GM12878 (cell line): ENCODE results near the gene ANGPTL4. TPM values are rescaled to one million over a fixed set of nuclear protein-coding genes. Genes with fewer than 3 reads are reported as not detected.

Source experiments
- BCLAF1 ChIP-seq: fragments of 450-650 bp; IDR thresholded peaks from 2 replicates; pipeline ENCODE4 v1.6.1; 2017; ENCODE audit warnings: antibody characterized with exemption, mild to moderate bottlenecking, moderate library complexity
- CBX3 ChIP-seq: fragments of 200-600 bp; sonication (generic); IDR thresholded peaks from 2 replicates; pipeline ENCODE4 v1.6.1; 2016; ENCODE audit warnings: low read depth, borderline replicate concordance
- CEBPB ChIP-seq, 2 experiments: fragments of 150-350 bp in 1 of 2; IDR thresholded peaks; 2 replicates each; pipeline ENCODE4 v1.6.1; 2012 to 2014; ENCODE audit warnings: low read depth in 2 of 2, low read length in 2 of 2, borderline replicate concordance in 1 of 2, inconsistent platforms in 1 of 2
- E2F8 ChIP-seq: fragments of 450-650 bp; IDR thresholded peaks from 2 replicates; pipeline ENCODE4 v1.6.1; 2018; ENCODE audit warnings: mild to moderate bottlenecking, low read depth, moderate library complexity; ENCODE audit not compliant: partially characterized antibody
- KLF5 ChIP-seq: fragments of 450-650 bp; IDR thresholded peaks from 2 replicates; pipeline ENCODE4 v1.6.1; 2014; ENCODE audit warnings: mild to moderate bottlenecking; ENCODE audit not compliant: partially characterized antibody
- RUNX3 ChIP-seq: IDR thresholded peaks from 2 replicates; pipeline ENCODE4 v1.6.1; 2012; ENCODE audit warnings: low read length, inconsistent platforms
- TARDBP ChIP-seq: IDR thresholded peaks from 2 replicates; pipeline ENCODE4 v1.6.1; 2016; ENCODE audit warnings: borderline replicate concordance
- TBL1XR1 ChIP-seq: IDR thresholded peaks from 2 replicates; pipeline ENCODE4 v1.6.1; 2012; ENCODE audit warnings: low read depth, low read length, improper control_type of control experiment
- TCF3 ChIP-seq: IDR thresholded peaks from 2 replicates; pipeline ENCODE4 v1.6.1; 2012; ENCODE audit warnings: low read depth, mild to moderate bottlenecking, low read length, borderline replicate concordance; ENCODE audit not compliant: insufficient read depth
- ZBTB4 ChIP-seq: fragments of 450-650 bp; formaldehyde crosslinking; IDR thresholded peaks from 2 replicates; pipeline ENCODE4 v1.4.0; 2022; ENCODE audit warnings: mild to moderate bottlenecking, moderate library complexity
- polyA plus RNA-seq, 11 experiments: library from polyadenylated mRNA; depleted of rRNA in 4 of 11; unstranded in 6 of 11; stranded (reverse) in 5 of 11; fragments of >200 nt; fragmentation: Nextera tagmentation in 4 of 11; fragmentation: Illumina TruSeq in 1 of 11; extraction: Ambion mirVana in 4 of 11; extraction: Trizol in 1 of 11; gene quantifications; 1 replicate in 1 of 11; 2 replicates in 10 of 11; pipeline versions ENCODE4 v1.2.1 to v1.2.3, GENCODE V29; 2011 to 2016; ENCODE audit warnings: inconsistent platforms in 2 of 11, missing spikeins in 2 of 11, low read depth in 1 of 11
- total RNA-seq, 4 experiments: library from RNA; depleted of rRNA in 3 of 4; stranded (reverse); fragments of >200 nt in 3 of 4; fragmentation: Illumina TruSeq in 1 of 4; extraction: Trizol in 1 of 4; gene quantifications; 2 replicates each; pipeline versions ENCODE4 v1.2.1 to v1.2.3, GENCODE V29; 2013 to 2021
- TF ChIP-seq, protein P1 (sequence below): IDR thresholded peaks from 2 replicates; pipeline ENCODE4 v1.6.1; 2012; ENCODE audit warnings: low read depth, low read length, improper control_type of control experiment
- TF ChIP-seq, protein P2 (sequence below): fragments of 450-650 bp; IDR thresholded peaks from 2 replicates; pipeline ENCODE4 v1.6.1; 2016; ENCODE audit warnings: mild to moderate bottlenecking
- TF ChIP-seq, protein P3 (sequence below): fragments of 450-650 bp; conservative IDR thresholded peaks from 2 replicates; pipeline ENCODE4 v1.6.1; 2017; ENCODE audit warnings: mild to moderate bottlenecking, moderate library complexity

ANGPTL4 gene
- total and polyA plus RNA-seq, 10 of the 15 experiments (the other 5 are each of a cell fraction or from before 2014, with no cell fraction given), result 0.45 TPM; not detected in 9

DNA sequence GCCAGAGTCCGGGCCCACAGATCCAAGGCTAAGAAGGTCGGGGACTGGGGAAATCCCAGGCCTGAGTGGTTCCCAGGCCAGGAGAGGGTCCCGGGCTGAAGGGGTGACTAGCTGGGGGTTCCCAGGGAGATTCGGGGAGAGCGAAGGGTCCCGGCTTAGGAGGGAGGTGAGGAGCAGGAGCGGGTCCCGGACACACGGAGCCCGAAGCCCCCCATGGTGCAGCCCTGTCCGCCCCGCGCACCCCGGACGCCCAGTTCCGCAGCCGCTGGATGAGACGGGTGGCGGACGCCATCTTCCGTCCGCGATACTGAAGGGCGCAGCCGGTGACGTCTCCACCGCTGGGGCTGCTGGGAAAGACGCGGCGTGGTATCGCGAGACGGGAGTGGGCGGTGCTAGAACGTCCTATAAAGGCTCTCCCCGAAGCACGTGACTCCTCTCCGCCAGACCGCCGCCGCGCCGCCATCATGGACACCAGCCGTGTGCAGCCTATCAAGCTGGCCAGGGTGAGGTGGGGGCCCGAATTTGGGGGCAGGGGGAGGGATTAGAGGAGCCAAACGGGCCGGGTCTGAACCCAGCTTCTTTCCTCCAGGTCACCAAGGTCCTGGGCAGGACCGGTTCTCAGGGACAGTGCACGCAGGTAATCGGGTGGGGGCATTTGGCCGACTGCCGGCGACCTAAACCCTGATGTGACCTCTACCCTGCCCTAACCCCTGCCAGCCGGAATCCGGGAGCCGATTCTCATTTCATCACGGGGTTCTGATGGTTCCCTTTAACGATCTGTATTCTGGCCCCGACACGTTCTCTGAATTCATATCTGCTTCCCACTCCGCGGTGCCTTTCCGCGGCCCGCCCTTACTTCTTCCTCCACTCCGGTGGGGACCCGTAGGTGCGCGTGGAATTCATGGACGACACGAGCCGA is 42.6 kb upstream of the ANGPTL4 start, which contains the start of the genes NDUFA7 and RPS28 (continued):
- no peak for TF ChIP-seq E2F8
- TF ChIP-seq RUNX3, result peak; percentile 56
- no peak for TF ChIP-seq BCLAF1
- TF ChIP-seq ZBTB4 (CRISPR knock-in tag), result no peak
- no peak for TF ChIP-seq CEBPB (IDR thresholded peaks at IDR 0.05; ENCODE audit: borderline replicate concordance in 1 of 2, low read depth in 2 of 2, low read length in 2 of 2)
- TF ChIP-seq, protein P1, sequence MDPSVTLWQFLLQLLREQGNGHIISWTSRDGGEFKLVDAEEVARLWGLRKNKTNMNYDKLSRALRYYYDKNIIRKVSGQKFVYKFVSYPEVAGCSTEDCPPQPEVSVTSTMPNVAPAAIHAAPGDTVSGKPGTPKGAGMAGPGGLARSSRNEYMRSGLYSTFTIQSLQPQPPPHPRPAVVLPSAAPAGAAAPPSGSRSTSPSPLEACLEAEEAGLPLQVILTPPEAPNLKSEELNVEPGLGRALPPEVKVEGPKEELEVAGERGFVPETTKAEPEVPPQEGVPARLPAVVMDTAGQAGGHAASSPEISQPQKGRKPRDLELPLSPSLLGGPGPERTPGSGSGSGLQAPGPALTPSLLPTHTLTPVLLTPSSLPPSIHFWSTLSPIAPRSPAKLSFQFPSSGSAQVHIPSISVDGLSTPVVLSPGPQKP, result no peak
- TF ChIP-seq, protein P2, sequence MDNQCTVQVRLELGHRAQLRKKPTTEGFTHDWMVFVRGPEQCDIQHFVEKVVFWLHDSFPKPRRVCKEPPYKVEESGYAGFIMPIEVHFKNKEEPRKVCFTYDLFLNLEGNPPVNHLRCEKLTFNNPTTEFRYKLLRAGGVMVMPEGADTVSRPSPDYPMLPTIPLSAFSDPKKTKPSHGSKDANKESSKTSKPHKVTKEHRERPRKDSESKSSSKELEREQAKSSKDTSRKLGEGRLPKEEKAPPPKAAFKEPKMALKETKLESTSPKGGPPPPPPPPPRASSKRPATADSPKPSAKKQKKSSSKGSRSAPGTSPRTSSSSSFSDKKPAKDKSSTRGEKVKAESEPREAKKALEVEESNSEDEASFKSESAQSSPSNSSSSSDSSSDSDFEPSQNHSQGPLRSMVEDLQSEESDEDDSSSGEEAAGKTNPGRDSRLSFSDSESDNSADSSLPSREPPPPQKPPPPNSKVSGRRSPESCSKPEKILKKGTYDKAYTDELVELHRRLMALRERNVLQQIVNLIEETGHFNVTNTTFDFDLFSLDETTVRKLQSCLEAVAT, result no peak
- TF ChIP-seq, protein P3, sequence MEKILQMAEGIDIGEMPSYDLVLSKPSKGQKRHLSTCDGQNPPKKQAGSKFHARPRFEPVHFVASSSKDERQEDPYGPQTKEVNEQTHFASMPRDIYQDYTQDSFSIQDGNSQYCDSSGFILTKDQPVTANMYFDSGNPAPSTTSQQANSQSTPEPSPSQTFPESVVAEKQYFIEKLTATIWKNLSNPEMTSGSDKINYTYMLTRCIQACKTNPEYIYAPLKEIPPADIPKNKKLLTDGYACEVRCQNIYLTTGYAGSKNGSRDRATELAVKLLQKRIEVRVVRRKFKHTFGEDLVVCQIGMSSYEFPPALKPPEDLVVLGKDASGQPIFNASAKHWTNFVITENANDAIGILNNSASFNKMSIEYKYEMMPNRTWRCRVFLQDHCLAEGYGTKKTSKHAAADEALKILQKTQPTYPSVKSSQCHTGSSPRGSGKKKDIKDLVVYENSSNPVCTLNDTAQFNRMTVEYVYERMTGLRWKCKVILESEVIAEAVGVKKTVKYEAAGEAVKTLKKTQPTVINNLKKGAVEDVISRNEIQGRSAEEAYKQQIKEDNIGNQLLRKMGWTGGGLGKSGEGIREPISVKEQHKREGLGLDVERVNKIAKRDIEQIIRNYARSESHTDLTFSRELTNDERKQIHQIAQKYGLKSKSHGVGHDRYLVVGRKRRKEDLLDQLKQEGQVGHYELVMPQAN, result peak; percentile 44; the same call in 1 of the 2 replicates
- peak; percentile 68; the same call in 1 of the 2 replicates for TF ChIP-seq TCF3
- TF ChIP-seq TBL1XR1, result 0 out of 2 replicates have a peak, but pooled peaks have one; percentile 57
- TF ChIP-seq CBX3, result no peak
- no peak for TF ChIP-seq KLF5
- TF ChIP-seq TARDBP, result peak; percentile 72; the same call in 1 of the 2 replicates
